Stimulated activated CD4-positive, alpha-beta T cell treated with anti-CD3 and anti-CD28 coated beads, Interleukin-2, amount 100 ng/mL, for 48 hours (primary cell): ENCODE measurements around the gene TMEM273.

Experiments used
- DNase-seq, 2 donors: peaks; one replicate each; pipeline ENCODE4 v3.0.0-alpha.2; 2020

Gene TMEM273

GRCh38 chr10:49139028-49139845 lies 49.0 kb downstream of the TMEM273 start:
- DNase-seq: no peak

- DNase-seq: no peak
Measured at GRCh38 chr10:49138361-49138891, 49.8 kb downstream of the TMEM273 start.

DNA sequence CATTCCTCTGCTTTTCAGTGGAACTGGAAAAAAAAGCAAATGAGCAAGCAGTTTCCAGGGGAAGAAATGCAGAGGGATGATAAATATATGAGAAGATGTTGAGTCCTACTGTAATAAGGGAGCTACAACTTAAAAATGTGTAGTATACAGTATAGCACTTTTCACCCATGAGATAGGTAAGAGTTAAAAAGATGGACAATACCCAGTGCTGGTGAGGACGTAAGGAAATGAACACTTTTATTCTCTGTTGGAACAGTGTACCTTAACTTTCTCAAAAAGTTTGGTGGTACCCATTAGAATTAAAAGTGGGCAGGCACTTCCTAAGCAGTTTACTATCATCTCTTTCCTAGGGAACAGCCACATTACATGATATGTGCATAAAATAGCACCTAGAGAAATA lies 51.7 kb downstream of the TMEM273 start:
- DNase-seq: no peak

GRCh38 chr10:49135575-49136313 lies 52.4 kb downstream of the TMEM273 start:
- DNase-seq: no peak

GRCh38 chr10:49134327-49134726 lies 53.9 kb downstream of the TMEM273 start:
- DNase-seq: no peak

- DNase-seq: no peak
Measured at GRCh38 chr10:49133706-49134248, 54.4 kb downstream of the TMEM273 start, which contains the start of gene FAM170B. TSS of gene FAM170B (minus strand) at chr10:49134021. CDS start at chr10:49133918, 103 bp downstream.

- no peak for DNase-seq
Measured at GRCh38 chr10:49132362-49132737, 55.8 kb downstream of the TMEM273 start.

DNA sequence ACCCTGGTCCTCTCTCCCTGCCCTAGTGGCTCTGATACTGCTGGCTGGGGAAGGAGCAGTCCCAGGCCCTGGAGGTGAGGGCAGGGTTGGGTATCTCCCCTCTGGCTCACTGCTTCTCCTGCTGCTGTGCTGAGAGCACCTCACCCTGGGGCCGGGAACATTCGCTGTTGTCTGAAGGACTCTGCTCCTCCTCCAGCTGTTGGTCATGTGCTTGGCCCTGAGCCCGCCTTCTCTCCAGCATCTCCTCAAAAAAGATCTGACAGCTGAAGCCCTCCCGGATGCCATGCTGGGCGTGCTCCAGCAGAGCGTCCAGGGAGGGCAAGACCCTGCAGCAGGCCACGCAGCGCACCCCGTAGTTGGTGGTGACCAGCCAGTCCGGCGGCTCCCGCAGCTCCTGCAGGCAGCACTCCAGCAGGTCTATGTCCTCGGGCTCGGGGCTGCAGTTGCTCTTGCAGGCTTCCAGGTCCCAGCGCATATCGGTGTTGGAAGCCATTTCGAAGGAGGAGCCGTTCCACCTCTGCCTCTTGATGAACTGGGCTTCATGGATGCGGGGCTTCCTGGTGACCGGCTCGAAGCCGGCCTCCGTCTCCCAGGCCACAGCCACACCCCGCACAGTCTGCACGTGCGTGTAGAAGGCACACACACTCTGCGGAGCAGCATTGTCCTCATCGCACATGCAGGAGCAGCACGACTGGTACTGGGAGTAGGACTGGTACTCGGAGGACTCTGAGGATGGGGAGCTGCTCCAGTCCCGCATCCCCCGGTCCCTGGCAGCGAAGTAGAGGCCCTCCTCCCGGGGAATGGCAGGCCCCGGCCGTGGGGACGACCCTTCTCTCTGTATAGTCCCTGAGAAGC lies 56.5 kb downstream of the TMEM273 start:
- DNase-seq: no peak

- DNase-seq: no peak
Measured at GRCh38 chr10:49129376-49129775, 58.8 kb downstream of the TMEM273 start.

DNA sequence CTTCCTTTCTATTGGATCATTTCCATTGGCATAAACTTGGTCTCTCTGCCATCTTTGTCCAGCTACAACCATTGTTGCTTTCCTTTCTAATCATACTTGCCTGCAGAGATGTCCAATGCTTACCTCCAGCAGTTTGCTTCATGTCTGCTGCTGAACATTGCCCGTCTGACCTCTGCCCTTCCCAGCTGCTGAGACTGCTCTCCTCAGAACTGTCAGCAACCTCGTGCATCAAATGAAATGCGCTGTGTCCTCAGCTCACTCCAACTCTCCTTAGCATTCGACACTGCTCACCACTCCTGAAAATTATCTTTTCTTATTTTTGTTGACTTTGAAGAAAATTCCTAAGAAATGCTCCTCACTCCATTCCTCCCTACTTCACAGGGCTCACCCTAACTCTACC lies 59.3 kb downstream of the TMEM273 start:
- DNase-seq: no peak

GRCh38 chr10:49123981-49124950 lies 63.9 kb downstream of the TMEM273 start:
- no peak for DNase-seq

DNA sequence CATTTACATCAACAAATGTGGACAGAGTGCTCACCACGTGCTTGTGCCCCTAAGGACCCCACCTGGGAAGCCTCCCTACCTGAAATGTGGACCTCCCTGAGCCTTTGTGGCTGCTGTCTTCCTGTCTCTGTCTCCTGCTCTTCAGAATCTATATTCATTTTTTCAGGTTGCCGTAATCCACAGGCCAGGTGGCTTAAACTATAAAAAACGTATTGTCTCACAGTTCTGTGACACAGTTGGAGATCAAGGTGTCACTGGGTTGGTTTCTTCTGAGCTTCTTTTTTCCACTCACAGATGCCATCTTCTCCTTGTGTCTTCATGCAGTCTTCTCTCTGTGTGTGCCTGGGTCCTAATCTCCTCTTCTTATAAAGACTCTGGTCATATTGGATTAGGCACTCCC lies 67.3 kb downstream of the TMEM273 start:
- no peak for DNase-seq

GRCh38 chr10:49119746-49120145 lies 68.4 kb downstream of the TMEM273 start:
- no peak for DNase-seq

DNA sequence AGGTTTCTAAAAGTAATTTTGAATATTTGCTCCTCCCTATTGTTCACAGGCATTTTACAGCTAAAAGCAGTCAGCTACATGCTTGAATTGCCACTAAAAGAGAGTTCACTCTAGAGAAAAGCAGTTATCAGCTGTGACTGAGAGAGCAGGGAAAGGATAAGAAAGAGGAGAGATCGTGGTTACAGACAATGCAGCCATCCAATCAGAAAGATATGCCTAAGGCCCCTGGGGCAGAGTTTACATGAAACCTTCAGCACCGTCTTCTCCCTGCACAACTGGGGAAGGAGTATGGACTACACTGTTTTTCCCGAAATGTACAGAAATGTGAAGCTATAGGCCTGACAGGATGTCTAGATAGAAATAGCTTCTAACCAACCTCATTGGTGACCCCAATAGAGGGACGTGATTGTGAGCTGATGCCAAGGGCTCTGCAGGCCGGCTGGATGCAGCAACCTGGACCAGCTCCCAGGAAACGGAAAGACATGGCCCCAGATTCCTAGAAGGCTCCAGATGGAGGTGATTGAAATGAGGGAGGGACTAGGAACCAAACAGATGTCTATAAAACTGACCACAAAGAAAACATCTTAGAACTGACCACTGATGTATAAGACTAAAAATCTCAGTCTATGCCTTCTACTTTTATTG lies 69.6 kb downstream of the TMEM273 start:
- DNase-seq: no peak

DNA sequence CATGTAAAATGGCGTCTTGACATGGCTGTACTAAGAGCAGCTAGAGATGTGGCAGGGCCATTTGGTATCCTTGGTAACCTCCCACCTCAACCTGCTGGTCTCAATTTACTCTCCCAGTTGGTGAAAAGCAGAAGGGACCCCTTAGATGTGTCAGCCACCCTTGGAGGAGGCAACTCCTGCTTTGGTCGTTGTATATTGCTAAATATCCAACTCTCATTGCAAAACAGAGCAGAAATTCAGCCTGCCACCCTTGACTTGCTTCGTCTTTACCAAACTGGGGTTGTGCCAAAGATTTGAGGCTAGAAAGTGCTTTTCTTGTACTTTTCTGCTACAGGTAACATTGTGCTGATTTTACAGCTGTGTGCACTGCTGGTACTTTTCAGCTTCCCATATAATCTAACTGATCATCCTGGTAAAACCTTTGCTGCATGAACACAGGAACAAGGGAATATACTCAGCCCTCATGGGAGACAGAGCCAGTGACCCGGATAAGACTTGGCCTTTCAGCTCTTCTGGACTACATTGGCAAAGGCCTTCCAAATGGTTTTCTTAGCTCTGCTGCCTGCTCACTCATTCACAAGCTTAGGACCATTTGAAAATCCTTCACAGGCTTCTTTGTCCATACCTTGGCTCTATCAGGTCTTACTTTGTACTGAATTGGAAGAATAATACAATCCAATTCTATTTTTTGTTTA lies 70.7 kb downstream of the TMEM273 start:
- DNase-seq: no peak

- DNase-seq: no peak
Measured at GRCh38 chr10:49116509-49117375, 71.4 kb downstream of the TMEM273 start.

- no peak for DNase-seq
Measured at GRCh38 chr10:49115796-49116508, 72.2 kb downstream of the TMEM273 start.

DNA sequence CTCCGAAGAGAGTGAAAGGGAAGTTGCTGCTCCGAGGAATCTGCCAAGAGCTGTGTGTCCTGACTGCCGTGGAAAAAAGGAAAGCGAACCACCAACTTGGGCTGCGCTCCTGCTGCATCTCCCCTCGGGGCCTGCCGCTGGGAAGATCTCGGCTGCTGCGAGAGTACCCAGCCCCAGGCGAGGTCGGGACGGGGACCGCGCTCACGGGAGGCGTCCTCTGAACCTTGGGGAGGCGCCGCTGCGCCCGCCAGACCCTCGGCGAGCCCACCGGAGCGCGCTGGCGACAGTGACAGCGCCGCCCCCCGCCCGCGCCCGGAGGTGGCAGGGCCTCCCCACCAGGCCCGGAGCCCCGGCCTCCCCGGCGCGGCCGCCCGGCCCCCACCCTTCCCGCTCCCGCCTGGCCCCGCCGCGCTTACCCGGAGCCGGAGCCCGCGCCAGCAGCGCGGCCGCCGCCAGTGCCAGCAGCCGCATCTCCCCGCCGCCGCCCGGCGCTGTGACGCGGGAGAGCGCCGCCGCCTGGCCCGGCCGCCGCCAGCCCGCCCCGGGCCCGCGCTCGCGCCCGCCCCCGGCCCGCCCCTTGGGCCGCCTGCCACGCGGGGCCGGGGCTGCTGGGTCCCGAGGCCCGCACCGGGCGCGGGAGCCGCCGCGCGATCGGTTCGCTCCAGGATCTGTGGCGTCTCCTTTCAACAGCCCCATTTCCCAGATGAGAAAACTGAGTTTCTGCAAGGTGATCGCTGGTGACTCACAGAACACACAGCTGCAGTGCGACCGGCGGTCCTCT lies 73.0 kb downstream of the TMEM273 start, which contains the start of gene VSTM4:
Gene VSTM4 (minus strand): TSS at position 508 of the 781 bp plus-strand sequence. CDS start 37 bp downstream, at position 471.
- no peak for DNase-seq
